ENCODE data around the gene PCNX3. TPM values are rescaled to one million over a fixed set of nuclear protein-coding genes. Genes with fewer than 3 reads are reported as not detected.

Gene PCNX3
- total and polyA plus RNA-seq, 12 donors, result 9.0 to 45.0 (median 33.4) TPM

DNA sequence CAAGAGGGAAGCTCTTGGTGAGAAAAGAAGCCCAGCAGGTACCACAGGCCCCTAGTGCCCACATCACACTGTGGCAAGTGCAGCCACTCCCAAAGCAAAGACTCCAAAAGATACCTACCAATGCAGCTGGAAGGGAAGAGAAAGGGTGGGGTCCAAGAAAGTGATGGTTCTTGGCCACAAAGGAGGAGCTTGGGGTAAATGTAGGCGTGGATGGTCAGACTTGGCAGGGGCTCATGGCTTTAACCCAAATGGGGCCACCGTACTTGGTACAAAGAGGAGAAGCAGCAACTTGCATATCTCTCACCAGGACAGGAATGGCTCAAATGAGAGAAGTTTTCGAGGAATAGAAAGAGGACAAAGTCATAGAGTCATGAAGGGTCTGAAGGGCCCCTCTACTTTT lies 6.3 kb upstream of the PCNX3 start:
- Histone ChIP-seq H3K9me3 (replicated peaks in 1 of 3) (no peaks in the 10 kb centered on the region), H3K27me3 (no peaks in the 10 kb centered on the region), H3K4me3 (no peak overlapping the region), H3K36me3 (replicated peaks in 1 of 2) (peaks cover 0 to 45% of the 10 kb centered on the region in 2 donors), H3K27ac (peak overlapping the region in 1 of 5 donors; percentile 48), H3K4me1 (replicated peaks in 1 of 2) (peaks cover 24 to 56% of the 10 kb centered on the region in 2 donors)
- WGBS, 4 donors, result 59 to 83% (median 75%) methylated on average over 3 of the region's 3 CpGs
- no peak for DNase-seq
- TF ChIP-seq POLR2A (IDR thresholded peaks at IDR 0.05), result no peak
- TF ChIP-seq, protein P1, sequence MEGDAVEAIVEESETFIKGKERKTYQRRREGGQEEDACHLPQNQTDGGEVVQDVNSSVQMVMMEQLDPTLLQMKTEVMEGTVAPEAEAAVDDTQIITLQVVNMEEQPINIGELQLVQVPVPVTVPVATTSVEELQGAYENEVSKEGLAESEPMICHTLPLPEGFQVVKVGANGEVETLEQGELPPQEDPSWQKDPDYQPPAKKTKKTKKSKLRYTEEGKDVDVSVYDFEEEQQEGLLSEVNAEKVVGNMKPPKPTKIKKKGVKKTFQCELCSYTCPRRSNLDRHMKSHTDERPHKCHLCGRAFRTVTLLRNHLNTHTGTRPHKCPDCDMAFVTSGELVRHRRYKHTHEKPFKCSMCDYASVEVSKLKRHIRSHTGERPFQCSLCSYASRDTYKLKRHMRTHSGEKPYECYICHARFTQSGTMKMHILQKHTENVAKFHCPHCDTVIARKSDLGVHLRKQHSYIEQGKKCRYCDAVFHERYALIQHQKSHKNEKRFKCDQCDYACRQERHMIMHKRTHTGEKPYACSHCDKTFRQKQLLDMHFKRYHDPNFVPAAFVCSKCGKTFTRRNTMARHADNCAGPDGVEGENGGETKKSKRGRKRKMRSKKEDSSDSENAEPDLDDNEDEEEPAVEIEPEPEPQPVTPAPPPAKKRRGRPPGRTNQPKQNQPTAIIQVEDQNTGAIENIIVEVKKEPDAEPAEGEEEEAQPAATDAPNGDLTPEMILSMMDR (IDR thresholded peaks at IDR 0.05), result no peak
- intact Hi-C loops (cut with DNase I), result no loop called here

DNA sequence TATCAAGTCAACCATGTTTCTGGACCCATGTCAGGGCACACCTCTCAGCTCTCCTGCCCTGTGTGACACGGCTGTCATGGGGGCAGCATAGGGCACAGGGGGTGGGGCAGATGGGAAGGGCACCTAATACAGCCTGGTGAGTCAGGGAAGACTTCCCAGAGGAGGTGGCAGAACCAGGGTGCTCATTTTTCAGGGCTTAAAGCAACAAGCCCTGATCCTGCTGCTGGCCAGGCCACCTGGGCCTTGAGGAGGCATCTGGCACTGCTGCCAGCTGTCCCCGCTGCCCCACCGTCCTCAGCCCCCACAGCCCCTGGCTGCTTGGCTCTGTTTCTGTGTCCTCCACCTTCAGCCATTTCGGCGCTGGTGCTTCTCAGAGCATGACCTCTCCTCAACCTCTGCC lies 5.9 kb upstream of the PCNX3 start:
- no peak for TF ChIP-seq POLR2A (IDR thresholded peaks at IDR 0.05)
- TF ChIP-seq, protein P1 (IDR thresholded peaks at IDR 0.05), result no peak
- no peak for DNase-seq
- Histone ChIP-seq H3K4me3 (no peak overlapping the region), H3K36me3 (replicated peaks in 1 of 2) (peaks cover 0 to 41% of the 10 kb centered on the region in 2 donors), H3K9me3 (replicated peaks in 1 of 3) (no peaks in the 10 kb centered on the region), H3K27ac (peak overlapping the region in 1 of 5 donors; percentile 48), H3K4me1 (replicated peaks in 1 of 2) (peaks cover 24 to 56% of the 10 kb centered on the region in 2 donors), H3K27me3 (no peaks in the 10 kb centered on the region)
- 66 to 81% (median 74%) methylated on average over 4 to 5 of the region's 5 CpGs for WGBS, 4 donors
- intact Hi-C loops (cut with DNase I), result loop anchor here in 1 of 2 donors (5.0 kb wide), 1 partner anchor 37 kb away; the partner anchor contains the start of genes FAM89B and ZNRD2

DNA sequence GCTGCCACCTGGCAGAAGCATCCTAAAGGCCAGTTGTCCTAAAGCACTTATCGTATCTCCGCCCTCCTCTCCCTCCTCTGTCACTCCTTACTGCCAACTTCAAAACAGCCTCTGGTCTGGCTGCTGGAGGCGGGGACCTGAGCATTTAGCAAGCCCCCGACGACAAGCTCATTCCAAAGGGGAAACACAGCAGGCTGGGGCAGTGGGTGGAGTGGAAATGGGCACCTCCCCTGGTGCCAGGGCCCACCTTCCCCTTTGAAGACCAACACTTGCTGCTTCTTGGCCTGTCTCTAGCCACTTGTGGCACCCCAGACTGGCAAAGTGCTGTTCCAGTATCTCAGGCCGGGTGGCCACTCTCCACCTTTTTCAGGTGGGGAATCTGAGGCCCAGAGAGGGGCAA lies 5.2 kb upstream of the PCNX3 start:
- peak overlapping the region in 2 of 5 donors; percentile 89 to 93 for H3K27ac ChIP-seq
- no peak for DNase-seq
- H3K9me3 ChIP-seq (replicated peaks in 1 of 3), result no peaks in the 10 kb centered on the region
- H3K4me3 ChIP-seq, result no peak overlapping the region
- 59 to 71% (median 68%) methylated on average over 6 of the region's 6 CpGs for WGBS, 4 donors
- TF ChIP-seq POLR2A (IDR thresholded peaks at IDR 0.05), result no peak
- TF ChIP-seq, protein P1 (IDR thresholded peaks at IDR 0.05), result no peak
- H3K27me3 ChIP-seq, result no peaks in the 10 kb centered on the region
- intact Hi-C loops (cut with DNase I), result loop anchor here in 1 of 2 donors (5.0 kb wide), 1 partner anchor 38 kb away; the partner anchor contains the start of genes FAM89B and ZNRD2
- H3K36me3 ChIP-seq (replicated peaks in 1 of 2), result peaks cover 0 to 34% of the 10 kb centered on the region in 2 donors
- peaks cover 24 to 56% of the 10 kb centered on the region in 2 donors for H3K4me1 ChIP-seq (replicated peaks in 1 of 2)

DNA sequence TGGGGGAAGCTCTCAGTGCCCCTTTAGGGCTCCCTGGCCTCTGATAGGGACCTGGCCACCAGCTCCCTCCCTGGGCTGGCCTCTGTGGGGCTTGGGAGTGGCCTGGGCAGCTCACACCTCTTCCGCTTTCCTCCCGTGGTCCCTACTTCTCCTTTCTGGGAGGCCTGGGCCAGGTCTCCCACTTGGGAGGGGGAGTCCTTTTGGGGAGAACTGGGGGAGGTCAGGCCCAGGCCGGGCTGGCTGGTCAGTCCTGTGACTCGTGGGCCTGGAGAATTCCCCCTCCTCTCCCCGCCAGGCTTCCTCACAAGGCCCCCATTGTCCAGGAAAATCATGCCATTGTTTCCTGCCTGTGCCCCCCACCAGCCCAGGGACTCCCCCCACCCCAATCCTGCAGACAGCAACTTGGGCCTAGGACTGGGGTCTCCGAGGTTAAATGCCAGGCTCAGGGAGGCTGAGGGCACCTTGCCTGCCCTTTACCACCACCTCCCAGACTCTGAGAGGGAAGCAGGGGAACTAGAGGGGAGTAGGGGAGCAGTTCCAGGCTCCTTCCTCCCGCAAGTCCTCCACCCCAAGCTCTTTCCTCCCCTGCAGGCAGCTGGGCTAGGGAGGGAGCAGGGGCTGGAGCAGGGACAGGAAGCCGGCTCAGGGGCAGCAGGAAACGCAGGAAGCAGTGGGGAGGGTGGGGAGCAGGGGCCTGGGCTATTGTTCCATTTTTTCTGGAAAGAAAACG lies 4.4 kb upstream of the PCNX3 start:
- DNase-seq, result peak in 3 of 7 donors; percentile 37 to 56 (median 56)
- intact Hi-C loops (cut with DNase I), result loop anchor here in 1 of 2 donors (5.0 kb wide), 1 partner anchor 39 kb away; the partner anchor contains the start of genes FAM89B and ZNRD2
- Histone ChIP-seq H3K27ac (peak overlapping the region in 4 of 5 donors; percentile 21 to 93 (median 62)), H3K4me3 (peak overlapping the region in 1 of 4 donors; percentile 90), H3K36me3 (replicated peaks in 1 of 2) (peaks cover 0 to 27% of the 10 kb centered on the region in 2 donors), H3K9me3 (replicated peaks in 1 of 3) (no peaks in the 10 kb centered on the region), H3K27me3 (no peaks in the 10 kb centered on the region), H3K4me1 (replicated peaks in 1 of 2) (peaks cover 25 to 56% of the 10 kb centered on the region in 2 donors)
- TF ChIP-seq POLR2A (IDR thresholded peaks at IDR 0.05), result no peak
- TF ChIP-seq, protein P1 (IDR thresholded peaks at IDR 0.05), result no peak
- WGBS, 4 donors, result 47 to 75% (median 60%) methylated on average over 8 to 10 of the region's 10 CpGs
